ENCODE results near the gene SAP30BP.

The SAP30BP gene

GRCh38 chr17:75742337-75742736 lies 75.2 kb downstream of the SAP30BP start:
- ChIA-PET CTCF (no interaction called here), POLR2A (no interaction called here)
- DNase-seq (ENCODE audit: extremely low spot score) = no peak
- TF ChIP-seq SUZ12 (IDR thresholded peaks at IDR 0.05) (no peak), SP1 (IDR thresholded peaks at IDR 0.05) (no peak), CTBP1 (IDR thresholded peaks at IDR 0.05; ENCODE audit: borderline replicate concordance) (no peak), L3MBTL2 (conservative IDR thresholded peaks at IDR 0.05) (no peak), ELF4 (IDR thresholded peaks at IDR 0.05) (no peak), ZNF384 (IDR thresholded peaks at IDR 0.05) (no peak), HDGF (IDR thresholded peaks at IDR 0.05; ENCODE audit: borderline replicate concordance) (no peak), TARDBP (IDR thresholded peaks at IDR 0.05) (no peak)
- TF ChIP-seq, protein P1, sequence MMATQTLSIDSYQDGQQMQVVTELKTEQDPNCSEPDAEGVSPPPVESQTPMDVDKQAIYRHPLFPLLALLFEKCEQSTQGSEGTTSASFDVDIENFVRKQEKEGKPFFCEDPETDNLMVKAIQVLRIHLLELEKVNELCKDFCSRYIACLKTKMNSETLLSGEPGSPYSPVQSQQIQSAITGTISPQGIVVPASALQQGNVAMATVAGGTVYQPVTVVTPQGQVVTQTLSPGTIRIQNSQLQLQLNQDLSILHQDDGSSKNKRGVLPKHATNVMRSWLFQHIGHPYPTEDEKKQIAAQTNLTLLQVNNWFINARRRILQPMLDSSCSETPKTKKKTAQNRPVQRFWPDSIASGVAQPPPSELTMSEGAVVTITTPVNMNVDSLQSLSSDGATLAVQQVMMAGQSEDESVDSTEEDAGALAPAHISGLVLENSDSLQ (IDR thresholded peaks at IDR 0.05) = no peak

GRCh38 chr17:75743625-75744206 lies 76.6 kb downstream of the SAP30BP start:
- no peak for DNase-seq (ENCODE audit: extremely low spot score)
- POLR2A ChIA-PET = no interaction called here
- TF ChIP-seq NFRKB (IDR thresholded peaks at IDR 0.05) (no peak), SP1 (IDR thresholded peaks at IDR 0.05) (no peak), HDGF (IDR thresholded peaks at IDR 0.05; ENCODE audit: borderline replicate concordance) (no peak), CTBP1 (IDR thresholded peaks at IDR 0.05; ENCODE audit: borderline replicate concordance) (no peak), ZNF384 (IDR thresholded peaks at IDR 0.05) (no peak), ARNT (IDR thresholded peaks at IDR 0.05) (no peak), SUZ12 (IDR thresholded peaks at IDR 0.05) (no peak), TARDBP (IDR thresholded peaks at IDR 0.05) (no peak), L3MBTL2 (conservative IDR thresholded peaks at IDR 0.05) (no peak), FOXA1 (IDR thresholded peaks at IDR 0.05) (no peak)
- TF ChIP-seq, protein P1 (IDR thresholded peaks at IDR 0.05) = no peak
- CTCF ChIA-PET = no interaction called here

DNA sequence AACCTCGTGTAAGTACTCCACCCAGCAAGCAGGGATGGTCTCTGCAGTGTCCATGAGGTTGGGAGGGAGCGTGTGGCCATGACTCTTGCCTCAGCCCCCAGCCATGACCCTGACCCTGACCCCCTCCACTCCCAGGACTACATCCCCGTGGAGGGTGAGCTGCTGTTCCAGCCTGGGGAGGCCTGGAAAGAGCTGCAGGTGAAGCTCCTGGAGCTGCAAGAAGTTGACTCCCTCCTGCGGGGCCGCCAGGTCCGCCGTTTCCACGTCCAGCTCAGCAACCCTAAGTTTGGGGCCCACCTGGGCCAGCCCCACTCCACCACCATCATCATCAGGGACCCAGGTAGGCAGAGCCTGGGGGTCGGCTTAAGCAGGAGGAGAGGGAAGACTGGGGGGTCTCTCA lies 81.6 kb downstream of the SAP30BP start:
- POLR2A ChIA-PET = interaction anchor here (2.0 kb wide), 1 partner anchor 116 kb away, joined by 8 read pairs; the partner anchor contains the start of gene SMIM5

GRCh38 chr17:75749545-75750389 lies 82.6 kb downstream of the SAP30BP start:
- TF ChIP-seq LEF1 (IDR thresholded peaks at IDR 0.05; ENCODE audit: borderline replicate concordance) (no peak), CTBP1 (IDR thresholded peaks at IDR 0.05; ENCODE audit: borderline replicate concordance) (no peak), FOXK2 (IDR thresholded peaks at IDR 0.05) (no peak), L3MBTL2 (conservative IDR thresholded peaks at IDR 0.05) (no peak), ZNF384 (IDR thresholded peaks at IDR 0.05) (no peak), ARNT (IDR thresholded peaks at IDR 0.05) (no peak), BHLHE40 (IDR thresholded peaks at IDR 0.05; ENCODE audit: borderline replicate concordance) (no peak), TARDBP (IDR thresholded peaks at IDR 0.05) (no peak), FOXM1 (IDR thresholded peaks at IDR 0.05; ENCODE audit: borderline replicate concordance) (no peak), SUZ12 (IDR thresholded peaks at IDR 0.05) (no peak)
- DNase-seq (ENCODE audit: extremely low spot score) = peak; percentile 85
- POLR2A ChIA-PET = interaction anchor here (0.8 to 2.1 kb wide), 6 partner anchors 27 to 117 kb away, joined by 3 to 8 read pairs (median 3); partner anchors contain the start of genes RECQL5, SAP30BP, SMIM5 and UNK
- CTCF ChIA-PET = interaction anchor here (0.6 to 5.6 kb wide), 32 partner anchors 10 to 876 kb away, joined by 3 to 93 read pairs (median 4); partner anchors contain the start of genes GALK1, RECQL5, SAP30BP and SMIM5

More for the DNA sequence above, 81.6 kb downstream of the SAP30BP start:
- no peak for TF ChIP-seq L3MBTL2 (conservative IDR thresholded peaks at IDR 0.05)
- TF ChIP-seq ELF4 (IDR thresholded peaks at IDR 0.05) = no peak
- TF ChIP-seq CTBP1 (IDR thresholded peaks at IDR 0.05; ENCODE audit: borderline replicate concordance) = no peak
- TF ChIP-seq LEF1 (IDR thresholded peaks at IDR 0.05; ENCODE audit: borderline replicate concordance) = no peak
- no peak for TF ChIP-seq ZNF384 (IDR thresholded peaks at IDR 0.05)
- no peak for TF ChIP-seq BHLHE40 (IDR thresholded peaks at IDR 0.05; ENCODE audit: borderline replicate concordance)
- TF ChIP-seq SP1 (IDR thresholded peaks at IDR 0.05) = no peak
- no peak for TF ChIP-seq TARDBP (IDR thresholded peaks at IDR 0.05)
- TF ChIP-seq NFRKB (IDR thresholded peaks at IDR 0.05) = no peak
- no peak for TF ChIP-seq FOXA1 (IDR thresholded peaks at IDR 0.05)
- TF ChIP-seq FOXM1 (IDR thresholded peaks at IDR 0.05; ENCODE audit: borderline replicate concordance) = no peak
- TF ChIP-seq, protein P1 (IDR thresholded peaks at IDR 0.05) = no peak
- no peak for TF ChIP-seq ARNT (IDR thresholded peaks at IDR 0.05)
- TF ChIP-seq HDGF (IDR thresholded peaks at IDR 0.05; ENCODE audit: borderline replicate concordance) = no peak
- CTCF ChIA-PET = interaction anchor here (0.6 to 5.6 kb wide), 16 partner anchors 11 to 167 kb away, joined by 3 to 93 read pairs (median 4); partner anchors contain the start of genes RECQL5, SAP30BP and SMIM5
- no peak for DNase-seq (ENCODE audit: extremely low spot score)

DNA sequence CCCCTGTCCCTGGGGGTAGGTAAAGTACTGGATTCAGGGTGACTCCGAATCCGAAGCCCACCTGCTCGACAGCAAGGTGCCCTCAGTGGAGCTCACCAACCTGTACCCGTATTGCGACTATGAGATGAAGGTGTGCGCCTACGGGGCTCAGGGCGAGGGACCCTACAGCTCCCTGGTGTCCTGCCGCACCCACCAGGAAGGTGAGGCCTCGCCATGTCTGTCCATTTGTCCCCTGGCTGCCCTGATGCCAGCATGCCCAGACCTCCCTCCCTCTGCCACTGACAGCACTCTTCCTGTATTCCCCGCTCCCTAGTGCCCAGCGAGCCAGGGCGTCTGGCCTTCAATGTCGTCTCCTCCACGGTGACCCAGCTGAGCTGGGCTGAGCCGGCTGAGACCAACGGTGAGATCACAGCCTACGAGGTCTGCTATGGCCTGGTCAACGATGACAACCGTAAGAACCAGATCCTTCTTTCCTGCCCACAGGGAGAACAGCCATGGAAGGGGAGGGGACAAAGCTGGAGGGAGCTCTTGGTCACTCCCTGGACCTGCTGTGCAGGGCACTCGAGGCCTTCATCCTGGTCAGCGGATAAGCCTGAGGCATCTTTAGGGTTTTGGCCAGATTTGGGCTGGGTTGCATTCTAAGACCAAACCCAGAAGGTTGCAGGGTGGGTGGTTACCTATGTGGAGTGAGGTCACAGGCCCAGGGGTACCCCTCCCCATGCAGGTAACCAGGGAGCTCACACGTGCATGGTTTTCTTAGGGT lies 83.7 kb downstream of the SAP30BP start:
- POLR2A ChIA-PET = interaction anchor here (0.8 to 2.1 kb wide), 5 partner anchors 26 to 118 kb away, joined by 3 to 8 read pairs (median 4); partner anchors contain the start of gene SMIM5
- no peak for DNase-seq (ENCODE audit: extremely low spot score)
- CTCF ChIA-PET = interaction anchor here (0.6 to 5.6 kb wide), 15 partner anchors 9 to 160 kb away, joined by 3 to 93 read pairs (median 4); partner anchors contain the start of genes GALK1 and SMIM5
- no peak for TF ChIP-seq SP1 (IDR thresholded peaks at IDR 0.05)
- TF ChIP-seq TARDBP (IDR thresholded peaks at IDR 0.05) = no peak
- no peak for TF ChIP-seq LEF1 (IDR thresholded peaks at IDR 0.05; ENCODE audit: borderline replicate concordance)
- no peak for TF ChIP-seq ZNF384 (IDR thresholded peaks at IDR 0.05)
- TF ChIP-seq, protein P1 (IDR thresholded peaks at IDR 0.05) = no peak
- TF ChIP-seq FOXA1 (IDR thresholded peaks at IDR 0.05) = no peak
